SK-N-SH (cell line): Measurements from ENCODE around the gene PHF21A. TPM values are rescaled to one million over a fixed set of nuclear protein-coding genes. Genes with fewer than 3 reads are reported as not detected.

Source experiments
- CTCF ChIA-PET: fragments of 300-600, 350-600 bp; formaldehyde crosslinking; extraction: SDS; loops from one replicate; lab custom pipeline; 2021; lab: Yijun Ruan, JAX
- POLR2A ChIA-PET: fragments of 350-600 bp; sonication (Branson Sonifier 250); formaldehyde crosslinking; extraction: SDS; loops from one replicate; lab custom pipeline; 2020; ENCODE audit warnings: antibody characterized with exemption, inconsistent platforms; lab: Yijun Ruan, JAX
- DNase-seq: peaks from one replicate; pipeline ENCODE4 v3.0.0; 2012
- H2AFZ ChIP-seq: fragments of 200-600 bp; sonication (generic); 2 replicates; pipeline ENCODE4 v1.8.1; 2016; ENCODE audit warnings: antibody characterized with exemption, mild to moderate bottlenecking, low read depth
- H3F3A ChIP-seq: fragments of 200-600 bp; sonication (generic); replicated peaks from 2 replicates; pipeline ENCODE3; 2016; ENCODE audit warnings: antibody characterized with exemption, mild to moderate bottlenecking; ENCODE audit not compliant: insufficient read depth
- H3K27ac ChIP-seq, 2 experiments: fragments of 200-500 bp in 1 of 2; fragments of 200-600 bp in 1 of 2; sonication (Bioruptor generic) in 1 of 2; sonication (generic), shearing (Covaris generic) in 1 of 2; 2 replicates each; pipeline versions ENCODE4 v1.5.1 to v1.6.1; 2014 to 2016; ENCODE audit warnings: low read depth in 2 of 2, inconsistent platforms in 1 of 2, low read length in 1 of 2, mild to moderate bottlenecking in 1 of 2, mixed read lengths in 1 of 2
- H3K27me3 ChIP-seq: fragments of 200-600 bp; sonication (generic), shearing (Covaris generic); 2 replicates; pipeline ENCODE4 v1.6.1; 2016; ENCODE audit warnings: mixed run types; ENCODE audit not compliant: insufficient read depth
- H3K36me3 ChIP-seq, 2 experiments: fragments of 200-500 bp in 1 of 2; fragments of 200-600 bp in 1 of 2; sonication (Bioruptor generic) in 1 of 2; sonication (generic) in 1 of 2; replicated peaks in 1 of 2; 2 replicates each; pipeline versions ENCODE3 to v1.5.1; 2014 to 2016; ENCODE audit warnings: low read length in 1 of 2, mild to moderate bottlenecking in 1 of 2; ENCODE audit not compliant: insufficient read depth in 2 of 2, control insufficient read depth in 1 of 2
- H3K4me1 ChIP-seq, 2 experiments: fragments of 200-500 bp in 1 of 2; fragments of 200-600 bp in 1 of 2; sonication (Bioruptor generic) in 1 of 2; sonication (generic), shearing (Covaris generic) in 1 of 2; 2 replicates each; pipeline versions ENCODE4 v1.5.1 to v1.6.1; 2014 to 2016; ENCODE audit warnings: low read depth in 1 of 2, low read length in 1 of 2, mixed run types in 1 of 2; ENCODE audit not compliant: insufficient read depth in 2 of 2, control insufficient read depth in 1 of 2
- H3K4me2 ChIP-seq: fragments of 200-600 bp; sonication (generic), shearing (Covaris generic); 2 replicates; pipeline ENCODE4 v1.6.1; 2017; ENCODE audit warnings: mixed run types
- H3K4me3 ChIP-seq, 2 experiments: fragments of 200-500 bp in 1 of 2; fragments of 200-600 bp in 1 of 2; sonication (Bioruptor generic) in 1 of 2; sonication (generic), shearing (Covaris generic) in 1 of 2; 2 replicates each; pipeline versions ENCODE4 v1.5.1 to v1.8.1; 2014 to 2016; ENCODE audit warnings: low read depth in 2 of 2, inconsistent platforms in 1 of 2, low read length in 1 of 2, mild to moderate bottlenecking in 1 of 2, mixed read lengths in 1 of 2, moderate library complexity in 1 of 2
- H3K79me2 ChIP-seq: fragments of 200-600 bp; sonication (generic); 2 replicates; pipeline ENCODE4 v1.8.1; 2017; ENCODE audit warnings: mild to moderate bottlenecking; ENCODE audit not compliant: insufficient read depth
- H3K9ac ChIP-seq: fragments of 200-600 bp; sonication (generic); 2 replicates; pipeline ENCODE4 v1.6.1; 2017; ENCODE audit warnings: mixed run types
- H3K9me2 ChIP-seq: fragments of 200-600 bp; sonication (generic); 2 replicates; pipeline ENCODE4 v1.6.1; 2017; ENCODE audit warnings: mixed run types
- H3K9me3 ChIP-seq: fragments of 200-600 bp; sonication (generic); 2 replicates; pipeline ENCODE4 v1.6.1; 2017; ENCODE audit warnings: mixed run types, mild to moderate bottlenecking, moderate library complexity
- H4K20me1 ChIP-seq: fragments of 200-600 bp; sonication (generic); 2 replicates; pipeline ENCODE4 v1.6.1; 2017; ENCODE audit warnings: mild to moderate bottlenecking, mixed run types; ENCODE audit not compliant: insufficient read depth
- CHD2 ChIP-seq: fragments of 150-350 bp; IDR thresholded peaks from 2 replicates; pipeline ENCODE4 v1.6.1; 2018; ENCODE audit warnings: low read length; ENCODE audit not compliant: partially characterized antibody
- CTCF ChIP-seq: fragments of 200-600 bp; sonication (generic); IDR thresholded peaks from 2 replicates; pipeline ENCODE4 v1.6.1; 2017; ENCODE audit warnings: antibody characterized with exemption, mild to moderate bottlenecking, moderate library complexity
- ELF1 ChIP-seq: IDR thresholded peaks from 2 replicates; pipeline ENCODE4 v1.4.0; 2012
- EP300 ChIP-seq, 2 experiments: IDR thresholded peaks; 2 replicates each; pipeline versions ENCODE4 v1.4.0 to v1.6.1; 2012; ENCODE audit warnings: borderline replicate concordance in 1 of 2, low read depth in 1 of 2, low read length in 1 of 2
- FOXM1 ChIP-seq: IDR thresholded peaks from 2 replicates; pipeline ENCODE4 v1.4.0; 2012; ENCODE audit warnings: low read depth, mild to moderate bottlenecking
- GABPA ChIP-seq: IDR thresholded peaks from 2 replicates; pipeline ENCODE4 v1.4.0; 2012; ENCODE audit warnings: low read depth, mild to moderate bottlenecking
- GATA2 ChIP-seq: sonication (generic); formaldehyde crosslinking; IDR thresholded peaks from 2 replicates; pipeline ENCODE4 v1.5.0; 2020; ENCODE audit warnings: mild to moderate bottlenecking, missing genetic modification reagents
- JUND ChIP-seq: IDR thresholded peaks from 2 replicates; pipeline ENCODE4 v1.4.0; 2012
- MXI1 ChIP-seq: IDR thresholded peaks from 2 replicates; pipeline ENCODE4 v1.6.1; 2012; ENCODE audit warnings: mild to moderate bottlenecking, low read depth, low read length, improper control_type of control experiment
- NFIC ChIP-seq: IDR thresholded peaks from 2 replicates; pipeline ENCODE4 v1.4.0; 2012; ENCODE audit warnings: borderline replicate concordance
- NRF1 ChIP-seq: IDR thresholded peaks from 2 replicates; pipeline ENCODE4 v1.6.1; 2012; ENCODE audit warnings: low read depth, mild to moderate bottlenecking, low read length
- POLR2AphosphoS5 ChIP-seq: IDR thresholded peaks from 2 replicates; pipeline ENCODE4 v1.6.1; 2012; ENCODE audit warnings: low read depth, low read length
- REST ChIP-seq: IDR thresholded peaks from 2 replicates; pipeline ENCODE4 v1.6.1; 2012; ENCODE audit warnings: mild to moderate bottlenecking, low read depth, low read length, moderate library complexity
- RFX5 ChIP-seq: IDR thresholded peaks from 2 replicates; pipeline ENCODE4 v1.6.1; 2012; ENCODE audit warnings: mild to moderate bottlenecking, improper control_type of control experiment, low read length
- SIN3A ChIP-seq: IDR thresholded peaks from 2 replicates; pipeline ENCODE4 v1.6.1; 2012; ENCODE audit warnings: low read depth, mild to moderate bottlenecking, low read length, moderate library complexity, borderline replicate concordance
- TCF12 ChIP-seq: IDR thresholded peaks from 2 replicates; pipeline ENCODE4 v1.4.0; 2012
- YY1 ChIP-seq: IDR thresholded peaks from 2 replicates; pipeline ENCODE4 v1.4.0; 2012; ENCODE audit warnings: low read depth, mild to moderate bottlenecking
- WGBS: methylation state at CpG from one replicate; pipeline ENCODE4 v1.1.6; 2017; ENCODE audit warnings: low lambda C conversion rate; 5-methylcytosine and 5-hydroxymethylcytosine counted together
- polyA plus RNA-seq, 3 experiments: library from polyadenylated mRNA; depleted of rRNA; stranded (reverse); fragments of >200 nt; gene quantifications; 2 replicates each; pipeline ENCODE4 v1.2.3, GENCODE V29; 2012
- TF ChIP-seq, protein P1 (sequence below): IDR thresholded peaks from 2 replicates; pipeline ENCODE4; 2012
- TF ChIP-seq, protein P2 (sequence below): IDR thresholded peaks from 2 replicates; pipeline ENCODE4 v1.4.0; 2012; ENCODE audit warnings: low read depth
- TF ChIP-seq, protein P3 (sequence below): fragments of 150-350 bp; IDR thresholded peaks from 2 replicates; pipeline ENCODE4 v1.6.1; 2017; ENCODE audit warnings: antibody characterized with exemption, low read length, low read depth, borderline replicate concordance
- TF ChIP-seq, protein P4 (sequence below): fragments of 150-350 bp; IDR thresholded peaks from 2 replicates; pipeline ENCODE4 v1.6.1; 2016; ENCODE audit warnings: mild to moderate bottlenecking, low read depth, low read length

The PHF21A gene
- polyA plus RNA-seq, 1 of the 3 experiments (the other 2 are of a cell fraction): 18.8 TPM

- TF ChIP-seq, protein P1, sequence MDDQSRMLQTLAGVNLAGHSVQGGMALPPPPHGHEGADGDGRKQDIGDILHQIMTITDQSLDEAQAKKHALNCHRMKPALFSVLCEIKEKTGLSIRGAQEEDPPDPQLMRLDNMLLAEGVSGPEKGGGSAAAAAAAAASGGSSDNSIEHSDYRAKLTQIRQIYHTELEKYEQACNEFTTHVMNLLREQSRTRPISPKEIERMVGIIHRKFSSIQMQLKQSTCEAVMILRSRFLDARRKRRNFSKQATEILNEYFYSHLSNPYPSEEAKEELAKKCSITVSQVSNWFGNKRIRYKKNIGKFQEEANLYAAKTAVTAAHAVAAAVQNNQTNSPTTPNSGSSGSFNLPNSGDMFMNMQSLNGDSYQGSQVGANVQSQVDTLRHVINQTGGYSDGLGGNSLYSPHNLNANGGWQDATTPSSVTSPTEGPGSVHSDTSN: peak; percentile 73
- TF ChIP-seq REST (no peak), TCF12 (peak; percentile 42), MXI1 (no peak), GABPA (no peak), POLR2AphosphoS5 (no peak), EP300 (IDR thresholded peaks at IDR 0.05; ENCODE audit: borderline replicate concordance in 1 of 2, low read depth in 1 of 2, low read length in 1 of 2) (no peak), GATA2 (no peak), FOXM1 (no peak), NRF1 (no peak), YY1 (no peak), RFX5 (no peak), ELF1 (no peak), SIN3A (no peak)
- TF ChIP-seq, protein P2, sequence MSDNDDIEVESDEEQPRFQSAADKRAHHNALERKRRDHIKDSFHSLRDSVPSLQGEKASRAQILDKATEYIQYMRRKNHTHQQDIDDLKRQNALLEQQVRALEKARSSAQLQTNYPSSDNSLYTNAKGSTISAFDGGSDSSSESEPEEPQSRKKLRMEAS: no peak
- TF ChIP-seq, protein P3, sequence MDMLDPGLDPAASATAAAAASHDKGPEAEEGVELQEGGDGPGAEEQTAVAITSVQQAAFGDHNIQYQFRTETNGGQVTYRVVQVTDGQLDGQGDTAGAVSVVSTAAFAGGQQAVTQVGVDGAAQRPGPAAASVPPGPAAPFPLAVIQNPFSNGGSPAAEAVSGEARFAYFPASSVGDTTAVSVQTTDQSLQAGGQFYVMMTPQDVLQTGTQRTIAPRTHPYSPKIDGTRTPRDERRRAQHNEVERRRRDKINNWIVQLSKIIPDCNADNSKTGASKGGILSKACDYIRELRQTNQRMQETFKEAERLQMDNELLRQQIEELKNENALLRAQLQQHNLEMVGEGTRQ: no peak
These were observed 94.5 kb downstream of the PHF21A start (continued) for GRCh38 chr11:46026606-46027293.

GRCh38 chr11:46020084-46020599, 101.1 kb downstream of the PHF21A start:
- Histone ChIP-seq H3F3A (peaks cover 6% of the 10 kb centered on the region), H2AFZ (no peak overlapping the region), H3K4me3 (no peak overlapping the region), H3K36me3 (peaks cover 0 to 2% of the 10 kb centered on the region in 2 experiments), H4K20me1 (no peaks in the 10 kb centered on the region; the same call in 1 of the 2 replicates), H3K4me2 (no peak overlapping the region), H3K9me3 (0 out of 2 replicates have a peak, but pooled peaks cover under 1% of the 10 kb centered on the region), H3K27me3 (no peaks in the 10 kb centered on the region), H3K79me2 (no peaks in the 10 kb centered on the region), H3K9me2 (no peaks in the 10 kb centered on the region), H3K9ac (no peak overlapping the region), H3K27ac (no peak overlapping the region), H3K4me1 (no peaks in the 10 kb centered on the region)
- ChIA-PET CTCF (interaction anchor here (1.0 to 1.5 kb wide), 3 partner anchors 12 to 55 kb away, joined by 4 to 5 read pairs (median 4); no protein-coding TSS in a partner anchor), POLR2A (no interaction called here)
- WGBS: 97% methylated on average over 8 of the region's 8 CpGs
- TF ChIP-seq JUND (no peak), CTCF (no peak), NRF1 (no peak), NFIC (no peak), GABPA (no peak), RFX5 (no peak), CHD2 (no peak)
- TF ChIP-seq, protein P4, sequence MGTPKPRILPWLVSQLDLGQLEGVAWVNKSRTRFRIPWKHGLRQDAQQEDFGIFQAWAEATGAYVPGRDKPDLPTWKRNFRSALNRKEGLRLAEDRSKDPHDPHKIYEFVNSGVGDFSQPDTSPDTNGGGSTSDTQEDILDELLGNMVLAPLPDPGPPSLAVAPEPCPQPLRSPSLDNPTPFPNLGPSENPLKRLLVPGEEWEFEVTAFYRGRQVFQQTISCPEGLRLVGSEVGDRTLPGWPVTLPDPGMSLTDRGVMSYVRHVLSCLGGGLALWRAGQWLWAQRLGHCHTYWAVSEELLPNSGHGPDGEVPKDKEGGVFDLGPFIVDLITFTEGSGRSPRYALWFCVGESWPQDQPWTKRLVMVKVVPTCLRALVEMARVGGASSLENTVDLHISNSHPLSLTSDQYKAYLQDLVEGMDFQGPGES: no peak
- DNase-seq: no peak
